Prostate gland (tissue), 2 donors: ENCODE data around the gene KREMEN1.

Experiments
- CTCF ChIP-seq, 4 experiments: fragments of 200-600 bp in 2 of 4; fragments of 450-650 bp in 2 of 4; sonication (generic) in 2 of 4; IDR thresholded peaks; 1 replicate in 3 of 4; 2 replicates in 1 of 4; pipeline ENCODE4 v1.5.1; 2016 to 2019; ENCODE audit warnings: antibody characterized with exemption in 4 of 4, mild to moderate bottlenecking in 2 of 4, moderate library complexity in 2 of 4
- POLR2AphosphoS5 ChIP-seq: sonication (generic); formaldehyde crosslinking; IDR thresholded peaks from one replicate; pipeline ENCODE4 v1.6.1; 2017; ENCODE audit warnings: antibody characterized with exemption

DNA sequence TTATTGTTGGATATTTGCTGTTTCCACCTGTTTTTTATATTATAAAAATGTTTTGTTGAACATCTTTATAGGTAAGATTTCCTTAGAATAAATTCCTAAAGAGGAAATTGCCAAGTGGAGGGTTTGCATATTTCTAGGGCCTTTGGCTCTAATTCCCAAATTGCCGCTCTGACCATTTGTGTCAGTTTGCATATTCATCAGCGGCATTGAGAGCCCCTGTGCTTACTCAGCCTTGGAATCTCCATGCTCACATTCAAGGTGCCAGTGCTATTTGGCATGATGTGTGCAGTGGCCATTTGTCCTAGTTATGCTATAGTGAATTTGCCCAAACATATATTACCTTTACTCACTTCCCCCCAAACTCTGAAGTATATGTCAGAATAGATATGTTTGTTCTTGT is 25.5 kb downstream of the KREMEN1 start:
- TF ChIP-seq CTCF (IDR thresholded peaks at IDR 0.05) (no peak), POLR2AphosphoS5 (no peak)
